Keratinocyte (primary cell): ENCODE results near the gene CHSY3. TPM values are rescaled to one million over a fixed set of nuclear protein-coding genes. Genes with fewer than 3 reads are reported as not detected.

Source experiments
- DNase-seq: peaks from one replicate; pipeline ENCODE4 v3.0.0-alpha.2; 2011; ENCODE audit warnings: low read depth, missing footprints, low spot score
- FAIRE-seq: peaks from 2 replicates; lab custom pipeline; 2011; peaks lifted over from hg19 to GRCh38; lab: Jason Lieb, UNC
- H2AFZ ChIP-seq: 2 replicates; pipeline ENCODE4 v1.6.0; 2012; ENCODE audit warnings: low read length, control low read depth, inconsistent platforms; ENCODE audit not compliant: control insufficient read depth
- H3K27ac ChIP-seq: 2 replicates; pipeline ENCODE4 v1.5.1; 2011; ENCODE audit warnings: low read length; ENCODE audit not compliant: control insufficient read depth, insufficient read depth
- H3K27me3 ChIP-seq: 3 replicates; pipeline ENCODE4 v1.6.0; 2011; ENCODE audit warnings: low read length; ENCODE audit not compliant: control insufficient read depth, insufficient read depth; ENCODE audit errors: extremely low read depth
- H3K36me3 ChIP-seq, 2 experiments: 2 replicates in 1 of 2; 3 replicates in 1 of 2; pipeline ENCODE4 v1.5.1; 2011; ENCODE audit warnings: low read length in 2 of 2, mild to moderate bottlenecking in 1 of 2; ENCODE audit not compliant: control insufficient read depth in 2 of 2, insufficient read depth in 2 of 2; ENCODE audit errors: extremely low read depth in 1 of 2
- H3K4me1 ChIP-seq: 3 replicates; pipeline ENCODE4 v1.5.1; 2011; ENCODE audit warnings: low read length; ENCODE audit not compliant: control insufficient read depth, insufficient read depth; ENCODE audit errors: extremely low read depth
- H3K4me2 ChIP-seq: 3 replicates; pipeline ENCODE4 v1.6.0; 2011; ENCODE audit warnings: low read depth, low read length; ENCODE audit not compliant: control insufficient read depth, insufficient read depth; ENCODE audit errors: extremely low read depth
- H3K4me3 ChIP-seq, 3 experiments: fragments of 200-600 bp in 1 of 3; sonication (generic) in 1 of 3; 2 replicates in 2 of 3; 3 replicates in 1 of 3; pipeline ENCODE4 v1.5.1; 2011 to 2016; ENCODE audit warnings: low read length in 3 of 3, mild to moderate bottlenecking in 3 of 3, control low read depth in 2 of 3, inconsistent platforms in 1 of 3, low read depth in 1 of 3, mixed read lengths in 1 of 3, mixed run types in 1 of 3, moderate library complexity in 1 of 3; ENCODE audit not compliant: control insufficient read depth in 2 of 3, insufficient read depth in 2 of 3; ENCODE audit errors: extremely low read depth in 1 of 3
- H3K79me2 ChIP-seq: 2 replicates; pipeline ENCODE4 v1.6.0; 2012; ENCODE audit warnings: low read length; ENCODE audit not compliant: control insufficient read depth, insufficient read depth
- H3K9ac ChIP-seq: 3 replicates; pipeline ENCODE4 v1.6.0; 2011; ENCODE audit warnings: low read length; ENCODE audit not compliant: control insufficient read depth, insufficient read depth; ENCODE audit errors: extremely low read depth
- H3K9me1 ChIP-seq: 3 replicates; pipeline ENCODE4 v1.6.0; 2011; ENCODE audit warnings: low read length; ENCODE audit not compliant: control insufficient read depth, insufficient read depth; ENCODE audit errors: extremely low read depth
- H3K9me3 ChIP-seq: 2 replicates; pipeline ENCODE4 v1.5.1; 2012; ENCODE audit warnings: low read depth, low read length; ENCODE audit not compliant: control insufficient read depth
- H4K20me1 ChIP-seq: 3 replicates; pipeline ENCODE4 v1.6.0; 2011; ENCODE audit warnings: low read length; ENCODE audit not compliant: control insufficient read depth, insufficient read depth; ENCODE audit errors: extremely low read depth
- CTCF ChIP-seq, 3 experiments: IDR thresholded peaks in 1 of 3; conservative IDR thresholded peaks in 1 of 3; optimal IDR thresholded peaks in 1 of 3; 2 replicates in 2 of 3; 3 replicates in 1 of 3; pipeline versions ENCODE3 to v1.5.1; 2011; ENCODE audit warnings: low read length in 3 of 3, mild to moderate bottlenecking in 3 of 3, moderate library complexity in 2 of 3, control low read depth in 1 of 3, inconsistent platforms in 1 of 3; ENCODE audit not compliant: insufficient read depth in 2 of 3; ENCODE audit errors: extremely low read depth in 1 of 3
- EZH2 ChIP-seq: IDR thresholded peaks from one replicate; pipeline ENCODE4 v1.6.1; 2012; ENCODE audit warnings: inconsistent platforms, mild to moderate bottlenecking, low read length, moderate library complexity
- dilution Hi-C: fragments of 300-500 bp; cut with MboI; formaldehyde crosslinking; loops from one replicate; pipeline ENCODE4 v1.7.0; 2020; ENCODE audit warnings: low sequenced_read_pairs; ENCODE audit not compliant: extremely low pct_ligation_motif_present
- polyA plus RNA-seq, 5 experiments: library from polyadenylated mRNA; depleted of rRNA in 3 of 5; stranded (reverse) in 3 of 5; stranded (forward) in 1 of 5; unstranded in 1 of 5; fragments of >200 nt; gene quantifications; 1 replicate in 1 of 5; 2 replicates in 3 of 5; 3 replicates in 1 of 5; pipeline versions ENCODE4 v1.2.1 to v1.2.3, GENCODE V29; 2011 to 2012; ENCODE audit warnings: missing spikeins in 2 of 5, low read depth in 1 of 5, low replicate concordance in 1 of 5

Gene CHSY3
- polyA plus RNA-seq, 1 donor (not counting 4 experiments of a cell fraction or from before 2014, with no cell fraction given): 0.47 TPM

GRCh38 chr5:130138406-130139045 is 234.3 kb downstream of the CHSY3 start:
- FAIRE-seq (no peak), DNase-seq (no peak)
- Histone ChIP-seq H2AFZ (peak overlapping the region; percentile 16), H3K4me3 (no peak overlapping the region), H3K9me1 (no peaks in the 10 kb centered on the region), H3K36me3 (no peaks in the 10 kb centered on the region), H3K9me3 (no peaks in the 10 kb centered on the region), H3K9ac (no peak overlapping the region), H3K4me2 (peak overlapping the region; percentile 20), H4K20me1 (no peaks in the 10 kb centered on the region), H3K27me3 (no peaks in the 10 kb centered on the region), H3K27ac (no peak overlapping the region), H3K4me1 (peaks cover 12% of the 10 kb centered on the region), H3K79me2 (no peaks in the 10 kb centered on the region)
- dilution Hi-C loops: no loop called here
- TF ChIP-seq CTCF (optimal IDR thresholded peaks at IDR 0.05 in 1 of 3, IDR thresholded peaks at IDR 0.05 in 1 of 3, conservative IDR thresholded peaks at IDR 0.05 in 1 of 3; ENCODE audit: extremely low read depth in 1 of 3, insufficient read depth in 2 of 3, low read length in 3 of 3) (no peak), EZH2 (no peak)

DNA sequence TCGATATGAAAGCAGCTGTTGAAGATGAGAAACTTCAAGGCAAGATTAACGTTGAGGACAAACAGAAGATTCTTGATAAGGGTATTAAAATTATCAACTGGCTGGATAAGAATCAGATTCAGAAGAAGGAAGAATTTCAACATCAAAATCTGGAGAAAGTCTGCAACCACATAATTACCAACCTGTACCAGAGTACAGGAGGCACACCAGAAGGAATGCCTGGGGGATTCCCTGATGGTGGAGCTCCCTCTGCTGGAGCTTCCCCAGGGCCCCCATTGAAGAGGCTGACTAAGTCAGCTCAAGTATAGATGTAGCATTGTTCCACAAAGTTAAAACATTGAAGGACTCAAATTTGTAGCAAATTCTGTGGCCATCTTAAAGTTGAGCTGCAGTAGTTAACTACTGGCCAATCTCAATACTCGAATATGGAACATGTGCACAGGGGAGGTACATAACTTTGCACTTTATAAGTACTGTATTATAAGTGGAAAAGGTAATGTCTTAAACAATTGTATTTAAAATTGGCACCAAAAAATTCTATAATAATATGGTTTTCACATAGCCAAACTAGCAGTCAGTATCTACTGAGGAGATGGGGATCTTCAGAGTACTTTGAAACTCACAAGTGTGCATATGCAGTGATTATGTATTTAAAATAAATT is 237.5 kb downstream of the CHSY3 start:
- dilution Hi-C loops: no loop called here
- TF ChIP-seq EZH2 (no peak), CTCF (optimal IDR thresholded peaks at IDR 0.05 in 1 of 3, IDR thresholded peaks at IDR 0.05 in 1 of 3, conservative IDR thresholded peaks at IDR 0.05 in 1 of 3; ENCODE audit: extremely low read depth in 1 of 3, insufficient read depth in 2 of 3, low read length in 3 of 3) (peak; percentile 69 to 79 (median 75))
- H3K4me1 ChIP-seq: peaks cover 6% of the 10 kb centered on the region
- H3K4me3 ChIP-seq: no peak overlapping the region
- no peak overlapping the region for H2AFZ ChIP-seq
- no peaks in the 10 kb centered on the region for H3K9me1 ChIP-seq
- no peaks in the 10 kb centered on the region for H3K9me3 ChIP-seq
- H3K9ac ChIP-seq: no peak overlapping the region
- H3K27me3 ChIP-seq: no peaks in the 10 kb centered on the region
- no peaks in the 10 kb centered on the region for H3K36me3 ChIP-seq
- no peaks in the 10 kb centered on the region for H3K79me2 ChIP-seq
- H4K20me1 ChIP-seq: no peaks in the 10 kb centered on the region
- H3K27ac ChIP-seq: no peak overlapping the region
- DNase-seq (no peak), FAIRE-seq (peak; percentile 39)
- H3K4me2 ChIP-seq: no peak overlapping the region
